Activated CD8-positive, alpha-beta memory T cell treated with anti-CD3 and anti-CD28 coated beads, Interleukin-2, amount 50 U/mL, for 1 hour (primary cell): Measurements from ENCODE around the gene GRID1.

Source experiments
- DNase-seq: peaks from one replicate; pipeline ENCODE4 v3.0.0-alpha.2; 2020; ENCODE audit errors: extremely low read depth

The GRID1 gene

GRCh38 chr10:86213148-86213547, 153.4 kb downstream of the GRID1 start:
- DNase-seq: no peak

GRCh38 chr10:86212391-86212700, 154.2 kb downstream of the GRID1 start:
- DNase-seq: no peak

GRCh38 chr10:86211691-86212390, 154.8 kb downstream of the GRID1 start:
- no peak for DNase-seq

DNA sequence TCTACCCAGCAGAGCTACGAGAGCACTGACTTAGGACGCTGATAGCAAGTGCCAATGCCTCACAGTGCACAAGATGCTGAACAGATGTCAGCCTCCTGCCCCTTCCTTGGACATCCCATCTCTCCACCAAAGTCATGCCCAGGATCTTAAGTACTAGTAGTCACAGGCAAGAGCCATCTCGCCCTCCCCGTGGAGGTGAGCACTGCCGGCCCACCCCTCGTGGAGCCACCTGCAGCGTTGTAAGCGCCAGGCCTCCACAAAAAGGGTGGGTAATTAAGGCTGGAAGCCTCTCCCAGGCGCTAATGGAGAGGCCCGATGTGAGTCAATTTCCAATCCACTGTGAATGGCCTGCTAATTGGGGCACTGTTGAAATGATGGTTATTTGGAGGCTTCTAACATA, 156.2 kb downstream of the GRID1 start:
- no peak for DNase-seq

DNA sequence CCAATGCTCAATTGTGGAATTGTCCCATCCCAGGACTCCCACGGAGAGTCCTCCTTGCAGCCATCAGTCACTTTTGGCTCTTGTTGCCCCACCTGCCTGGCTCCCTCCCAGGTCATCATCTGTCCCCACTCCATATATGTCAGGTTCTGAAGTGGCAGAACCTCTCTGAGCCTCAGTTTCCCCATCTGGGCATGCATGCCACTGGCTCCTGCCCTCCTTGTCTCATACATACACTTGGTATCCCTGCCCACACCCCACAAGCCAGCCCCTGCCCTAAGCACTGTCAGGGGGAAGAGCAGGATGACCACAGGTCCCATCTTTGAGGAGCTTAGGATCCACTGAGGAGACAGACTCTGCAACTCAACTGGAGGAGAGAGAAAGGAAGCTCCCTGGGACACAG, 156.9 kb downstream of the GRID1 start:
- DNase-seq: no peak

GRCh38 chr10:86207226-86207625, 159.4 kb downstream of the GRID1 start:
- DNase-seq: no peak

DNA sequence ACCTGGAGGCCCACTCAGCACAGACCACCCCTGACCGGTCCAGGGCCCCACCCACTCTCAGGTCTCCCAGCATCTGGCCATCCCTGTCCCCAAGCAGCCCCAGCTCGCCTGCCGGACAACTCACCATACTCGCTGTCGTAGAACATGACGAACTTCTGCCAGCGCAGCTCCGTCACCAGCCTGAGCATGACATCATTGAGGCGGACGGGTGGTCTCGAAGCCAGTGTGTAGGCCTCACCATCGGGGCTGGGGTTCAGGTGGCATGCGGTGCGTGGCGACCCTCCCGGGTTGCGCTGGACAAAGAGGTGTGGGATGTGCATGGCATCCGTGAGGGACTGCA, 160.4 kb downstream of the GRID1 start:
- no peak for DNase-seq

GRCh38 chr10:86205306-86206239, 161.0 kb downstream of the GRID1 start:
- no peak for DNase-seq

DNA sequence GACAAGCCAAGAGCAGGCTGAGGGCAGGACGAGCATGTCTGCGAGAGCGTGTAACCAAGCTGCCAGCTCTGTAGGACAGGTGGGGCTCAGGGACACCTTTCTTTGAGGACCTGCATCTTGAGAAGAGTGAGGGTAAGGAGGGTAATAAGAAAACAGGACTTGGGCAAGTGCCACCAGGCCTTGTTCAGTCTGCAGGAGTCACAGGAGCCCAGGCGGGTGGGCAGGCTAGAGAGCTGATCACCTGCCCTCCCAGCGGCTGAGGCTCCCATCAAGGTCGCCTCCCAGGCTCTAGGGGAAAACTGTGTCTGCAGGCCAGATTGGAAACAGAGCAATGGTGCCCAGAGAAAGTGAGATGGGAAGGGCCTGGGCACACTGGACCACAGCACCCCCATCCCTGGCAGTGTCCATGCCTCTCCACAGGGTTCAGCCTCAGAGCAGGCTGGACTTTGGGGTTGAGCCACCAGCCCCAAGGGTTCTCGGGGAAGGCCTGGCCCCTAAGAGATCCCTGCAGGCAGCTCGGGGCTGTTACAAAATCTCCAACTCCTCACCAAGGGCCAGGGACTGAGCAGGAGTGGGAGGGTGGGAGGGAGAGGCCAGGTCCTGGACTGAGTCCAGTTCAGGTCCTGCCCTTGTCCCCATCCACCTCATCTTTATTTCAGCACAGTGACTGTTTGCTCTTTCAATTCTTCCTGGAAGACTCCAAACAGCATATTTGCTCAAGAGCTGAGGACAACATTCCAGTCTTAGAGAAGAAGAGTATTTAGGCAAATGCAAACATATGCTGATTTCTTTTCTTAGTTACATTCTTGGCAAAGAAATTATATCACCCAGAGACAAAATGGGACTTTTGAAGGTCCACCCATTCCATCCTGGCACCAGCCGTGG, 161.9 kb downstream of the GRID1 start:
- no peak for DNase-seq

DNA sequence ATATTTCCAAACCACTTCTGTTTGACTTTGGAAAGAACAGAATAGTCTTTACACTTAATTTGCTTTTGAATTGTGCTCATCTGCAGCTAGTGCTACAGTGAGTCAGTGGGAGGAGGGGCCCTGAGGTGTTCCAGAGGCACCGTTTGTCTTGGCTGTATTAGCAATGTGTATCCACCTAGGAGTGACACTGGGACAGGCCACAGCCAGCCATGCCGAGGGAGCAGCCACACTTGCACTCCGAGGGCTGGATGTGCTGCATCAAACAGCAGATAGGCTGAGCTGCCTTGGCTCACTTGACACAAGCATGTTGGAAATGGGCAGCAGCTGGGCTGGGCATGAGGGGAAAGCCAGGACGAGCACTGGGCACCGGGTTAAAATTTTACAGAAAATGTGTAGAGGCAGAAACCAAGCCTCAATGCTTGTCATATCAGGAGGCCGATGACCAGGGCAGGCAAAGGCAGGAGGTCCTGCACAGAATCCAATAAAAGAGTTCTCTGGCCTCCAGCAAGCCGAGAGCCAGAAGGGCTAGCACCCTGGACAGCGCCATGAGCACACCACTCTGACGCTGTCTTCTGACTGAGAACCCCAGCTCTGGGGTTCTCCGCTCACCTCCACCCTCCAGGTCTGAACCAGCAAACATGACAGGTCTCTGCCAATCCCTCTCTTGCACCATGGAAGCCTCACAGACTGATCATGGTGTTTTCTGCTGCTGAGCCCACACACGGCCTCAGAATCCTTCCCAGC, 163.3 kb downstream of the GRID1 start:
- no peak for DNase-seq

DNA sequence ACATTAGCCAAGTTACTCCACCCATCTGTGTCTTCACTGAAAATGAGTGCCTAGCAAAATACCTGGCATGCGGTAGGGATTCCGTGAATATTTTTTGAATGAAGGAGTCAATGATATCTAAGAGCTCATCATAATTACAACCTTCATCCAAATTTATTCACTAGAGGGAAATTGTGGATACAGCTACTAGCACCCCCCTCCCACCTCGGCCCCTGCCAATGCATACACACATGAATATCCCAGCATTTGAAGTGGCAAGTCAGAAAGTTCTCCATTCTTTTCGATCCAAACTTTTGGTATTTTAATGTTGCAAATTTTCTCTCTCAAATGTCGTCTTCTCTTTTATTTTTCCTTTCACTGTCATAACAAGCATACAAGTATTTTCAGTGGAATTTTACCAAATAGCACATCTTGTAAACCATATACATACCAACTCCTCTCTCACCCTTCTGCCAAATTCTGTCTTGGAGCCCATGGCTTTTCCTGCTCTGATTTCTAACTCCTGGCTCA, 164.3 kb downstream of the GRID1 start:
- no peak for DNase-seq

DNA sequence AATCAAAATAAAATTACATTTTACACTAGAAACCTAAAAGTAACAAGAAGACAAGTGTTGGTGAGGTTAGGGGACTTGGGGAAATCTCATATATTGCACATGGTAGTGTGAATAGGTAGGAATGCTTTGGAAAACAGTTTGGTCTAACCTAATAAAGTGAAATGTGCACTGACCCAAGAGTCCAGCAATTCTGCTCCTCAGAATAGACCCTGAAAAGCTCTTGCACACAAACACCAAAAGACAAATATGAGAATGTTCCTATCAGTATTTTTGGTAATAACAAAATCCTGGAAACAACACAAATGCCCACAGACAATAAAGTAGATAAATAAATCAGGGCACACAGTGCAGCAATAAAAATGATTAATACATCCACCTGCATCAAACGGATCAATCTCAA, 165.7 kb downstream of the GRID1 start:
- DNase-seq: no peak

- no peak for DNase-seq
Measured at GRCh38 chr10:86200269-86200668, 166.3 kb downstream of the GRID1 start.

- no peak for DNase-seq
Measured at GRCh38 chr10:86199041-86199440, 167.6 kb downstream of the GRID1 start.

DNA sequence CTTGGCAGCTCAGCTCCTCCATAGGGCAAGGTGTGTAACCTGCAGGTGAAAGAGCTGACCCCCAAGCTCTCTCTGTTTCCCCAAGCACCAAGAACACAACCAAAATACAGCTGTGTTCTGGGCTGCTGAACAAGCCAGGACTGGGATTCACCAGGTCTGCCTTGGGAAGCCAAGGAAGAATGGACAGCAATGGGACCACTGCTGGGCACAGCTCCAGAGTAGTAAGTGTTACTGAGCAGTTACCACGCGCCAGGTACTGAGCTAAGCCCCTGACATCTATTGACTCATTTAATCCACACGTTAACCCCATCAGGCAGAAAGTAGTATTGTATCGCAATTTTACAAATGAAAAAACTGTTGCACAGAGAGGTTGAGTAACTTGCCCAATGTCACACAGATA, 168.3 kb downstream of the GRID1 start:
- no peak for DNase-seq

GRCh38 chr10:86197166-86197790, 169.3 kb downstream of the GRID1 start:
- DNase-seq: no peak

DNA sequence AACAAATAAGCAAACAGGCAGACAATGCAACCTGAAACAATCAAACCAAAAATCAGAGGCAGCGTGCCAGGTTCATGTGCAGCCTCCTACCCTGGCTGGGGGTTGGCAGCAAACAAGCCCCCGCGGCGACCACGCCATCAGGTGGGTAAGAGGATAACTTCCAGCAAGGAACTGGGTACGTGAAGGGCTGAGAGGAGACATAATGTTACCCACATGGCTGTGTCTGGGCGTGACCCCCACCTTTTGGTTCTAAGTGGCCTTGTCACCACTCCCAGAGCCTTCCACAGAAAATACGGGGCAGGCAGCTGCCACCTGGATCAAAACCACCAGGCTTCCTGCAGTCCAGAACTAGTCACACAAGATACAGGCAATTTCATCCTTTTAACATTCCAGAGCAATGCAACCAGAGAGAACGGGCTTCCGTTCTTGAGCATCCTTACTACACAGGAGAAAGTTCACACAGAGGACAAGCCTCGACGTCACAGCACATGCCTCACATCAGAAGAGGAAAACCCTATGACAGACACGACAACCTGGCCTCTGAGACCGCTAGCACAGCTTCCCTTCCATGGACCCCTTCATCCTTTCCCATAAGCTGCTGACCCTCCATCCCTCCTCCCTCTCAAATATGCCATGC, 171.0 kb downstream of the GRID1 start:
- no peak for DNase-seq

DNA sequence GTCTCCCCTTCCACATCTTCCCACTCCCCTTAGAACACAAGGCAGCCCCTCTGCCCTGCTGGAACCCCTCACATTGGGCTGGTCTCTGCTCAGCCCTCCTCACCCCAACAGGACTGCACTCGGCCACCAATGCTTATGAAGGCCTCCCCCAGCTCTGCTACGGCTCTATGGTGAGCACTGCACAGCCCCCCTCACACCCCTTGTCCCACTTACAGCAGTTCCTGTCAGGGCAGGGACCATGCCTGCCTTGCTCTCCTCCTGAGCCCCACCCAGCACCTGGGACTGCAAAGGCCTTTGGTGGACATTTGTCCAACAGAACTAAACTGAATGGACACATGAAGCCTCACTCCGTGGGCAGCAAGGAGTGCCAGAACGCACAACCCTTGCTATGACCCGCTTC, 171.9 kb downstream of the GRID1 start:
- no peak for DNase-seq

DNA sequence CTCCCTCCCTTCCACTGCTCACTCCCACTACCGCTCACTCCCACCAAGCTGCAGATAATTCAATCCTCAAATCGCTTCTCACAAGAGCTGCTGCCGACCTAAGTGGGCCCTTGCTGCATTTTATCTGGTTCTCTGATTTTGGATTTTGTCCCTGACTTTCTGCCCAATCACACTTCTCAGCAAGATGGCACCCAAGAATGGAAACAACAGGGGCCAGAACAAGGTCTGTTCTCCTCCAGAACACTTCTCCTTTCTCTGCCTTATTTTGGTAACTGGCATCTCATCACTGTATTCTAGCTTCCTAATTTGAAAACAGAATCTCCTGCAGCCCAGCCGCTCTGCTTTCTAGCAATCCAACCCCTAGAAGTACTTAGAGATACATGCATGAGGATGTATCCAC, 172.8 kb downstream of the GRID1 start:
- no peak for DNase-seq

- DNase-seq: no peak
Measured at GRCh38 chr10:86192691-86193090, 173.9 kb downstream of the GRID1 start.

DNA sequence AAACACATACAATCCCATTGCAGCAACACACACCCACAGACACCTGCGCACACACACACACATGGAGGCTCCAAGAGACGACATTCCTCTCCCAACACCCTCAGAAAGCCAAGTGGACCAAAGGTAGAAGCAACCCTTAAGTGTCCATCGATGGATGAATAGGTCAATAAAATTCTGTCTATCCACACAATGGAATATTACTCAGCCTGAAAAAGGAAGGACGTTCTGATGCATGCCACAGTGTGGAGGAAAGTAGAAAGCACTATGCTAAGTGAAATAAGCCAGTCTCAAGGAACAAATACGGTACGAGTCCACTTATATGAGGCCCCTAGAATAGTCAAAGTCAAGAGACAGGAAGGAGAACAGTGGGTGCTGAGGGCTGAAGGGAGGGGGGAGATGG, 174.4 kb downstream of the GRID1 start:
- DNase-seq: no peak
